Mucosa of rectum (tissue), 2 donors: ENCODE data around the gene AP1S1.

Experiments used
- H3K27ac ChIP-seq, 2 donors: one replicate each; pipeline ENCODE4 v1.7.0; 2013; ENCODE audit warnings: inconsistent platforms in 2 of 2, low read depth in 2 of 2, low read length in 2 of 2
- H3K27me3 ChIP-seq, 2 donors: one replicate each; pipeline ENCODE4 v1.7.0; 2013; ENCODE audit warnings: low read length in 2 of 2; ENCODE audit not compliant: control insufficient read depth in 2 of 2, insufficient read depth in 2 of 2
- H3K36me3 ChIP-seq, 2 donors: one replicate each; pipeline ENCODE4 v1.7.0; 2013; ENCODE audit warnings: low read length in 2 of 2; ENCODE audit not compliant: control insufficient read depth in 2 of 2, insufficient read depth in 2 of 2
- H3K4me1 ChIP-seq, 2 donors: one replicate each; pipeline ENCODE4 v1.7.0; 2013; ENCODE audit warnings: low read length in 2 of 2, mild to moderate bottlenecking in 1 of 2; ENCODE audit not compliant: control insufficient read depth in 2 of 2, insufficient read depth in 2 of 2
- H3K4me3 ChIP-seq, 2 donors: one replicate each; pipeline ENCODE4 v1.7.0; 2013; ENCODE audit warnings: low read length in 2 of 2
- H3K9ac ChIP-seq, 2 donors: one replicate each; pipeline ENCODE4 v1.7.0; 2013; ENCODE audit warnings: low read length in 2 of 2, low read depth in 1 of 2, mild to moderate bottlenecking in 1 of 2
- H3K9me3 ChIP-seq, 2 donors: one replicate each; pipeline ENCODE4 v1.7.0; 2013; ENCODE audit warnings: low read length in 2 of 2; ENCODE audit not compliant: control insufficient read depth in 2 of 2
- donor health status: healthy.
- donor health status: Normal muscosa, but diverticular disease.

The AP1S1 gene

DNA sequence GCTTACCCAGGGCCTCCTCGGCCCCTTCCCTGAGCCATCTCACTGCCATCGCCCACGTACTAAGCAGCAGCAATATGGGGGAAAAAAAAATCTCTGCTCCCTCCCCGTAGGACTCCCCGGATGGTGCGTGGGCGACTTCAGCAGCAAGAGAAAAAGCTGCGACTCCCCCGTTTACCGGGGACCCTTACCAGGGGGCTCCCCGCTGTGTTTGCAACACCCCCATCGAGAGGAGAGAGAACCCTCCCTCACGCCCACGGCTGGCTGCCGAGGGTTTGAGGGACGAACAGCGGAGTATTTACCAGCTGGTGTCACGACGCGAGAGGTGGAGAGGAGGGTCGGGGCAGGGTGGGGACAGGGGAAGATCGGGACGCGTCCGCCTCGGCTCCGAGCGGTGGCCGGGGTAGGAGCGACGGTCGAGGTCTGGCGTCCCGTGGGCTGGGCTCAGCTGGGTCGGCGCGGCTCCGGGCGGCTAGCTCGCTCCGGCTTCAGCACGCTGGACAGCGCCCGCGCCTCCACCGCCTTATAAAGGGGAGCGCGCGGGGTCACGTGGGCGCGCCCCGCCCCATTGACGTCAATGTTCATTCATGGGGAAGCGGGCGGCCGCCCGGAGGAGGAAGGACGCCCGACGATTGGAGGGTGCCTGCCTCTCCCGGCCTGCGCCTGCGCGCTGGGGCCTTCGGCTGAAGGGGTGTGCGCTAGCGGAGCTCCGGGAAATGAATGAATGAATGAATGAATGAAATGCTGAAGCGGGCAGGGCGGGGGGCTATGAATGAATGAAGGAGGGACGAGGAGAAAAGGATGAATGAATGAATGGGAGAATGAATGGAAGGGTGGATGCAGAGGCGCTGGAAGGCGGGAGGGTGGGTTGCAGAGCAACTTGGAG lies 11.0 kb downstream of the AP1S1 start, which contains the start of gene VGF:
VGF (minus strand) TSS at position 495 of the 883 bp plus-strand sequence. CDS start 726 bp downstream, outside the sequence.
- no peak within 1 kb of the TSS for H3K9ac ChIP-seq
- H3K9me3 ChIP-seq, result no peaks in the 10 kb centered on the region
- peaks cover 15 to 19% of the 10 kb centered on the region in 2 donors for H3K4me1 ChIP-seq
- H3K27ac ChIP-seq, result no peak within 1 kb of the TSS
- peak within 1 kb of the TSS in 1 of 2 donors; percentile 37 for H3K4me3 ChIP-seq
- H3K36me3 ChIP-seq, result peaks cover under 1 to 2% of the 10 kb centered on the region in 2 donors
- peaks cover 45 to 53% of the 10 kb centered on the region in 2 donors for H3K27me3 ChIP-seq

DNA sequence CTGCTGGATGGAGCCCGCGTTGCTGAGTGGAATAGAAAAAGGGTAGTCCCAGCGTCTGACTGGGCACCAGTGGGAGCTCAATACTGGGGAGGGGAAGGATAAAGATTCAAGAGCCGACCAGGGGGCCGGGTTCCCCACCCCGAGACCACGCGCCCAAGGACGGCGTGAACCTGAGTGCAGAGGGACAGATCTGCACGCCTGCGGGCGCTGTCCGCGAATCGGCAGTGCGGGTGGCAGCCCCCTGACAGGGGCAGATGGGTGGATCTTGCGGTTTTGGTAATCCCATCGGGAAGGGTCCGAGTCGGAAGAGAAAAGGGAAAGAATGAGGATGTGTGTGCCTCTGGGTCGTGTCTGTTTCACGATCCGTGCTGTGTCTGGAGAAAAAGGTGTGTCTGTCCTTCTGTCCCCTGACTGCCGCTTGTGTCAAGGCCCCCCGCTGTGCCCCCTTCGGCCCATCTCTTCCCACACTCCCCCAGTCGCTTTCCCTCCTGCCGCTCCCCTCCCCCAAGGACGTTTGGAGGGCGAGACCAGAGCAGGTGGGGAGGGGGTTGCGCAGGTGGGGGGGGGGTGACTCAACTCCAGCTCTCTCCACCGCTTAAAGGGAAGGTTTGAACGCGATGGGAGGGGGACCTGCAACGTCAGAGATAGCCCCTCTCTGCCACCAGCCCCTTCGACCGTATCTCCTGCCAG lies 11.8 kb downstream of the AP1S1 start:
- no peaks in the 10 kb centered on the region for H3K36me3 ChIP-seq
- H3K4me1 ChIP-seq, result peaks cover 15 to 19% of the 10 kb centered on the region in 2 donors
- H3K27me3 ChIP-seq, result peaks cover 52 to 61% of the 10 kb centered on the region in 2 donors
- no peak overlapping the region for H3K9ac ChIP-seq
- H3K27ac ChIP-seq, result no peak overlapping the region
- peak overlapping the region in 1 of 2 donors; percentile 37 for H3K4me3 ChIP-seq
- no peaks in the 10 kb centered on the region for H3K9me3 ChIP-seq

DNA sequence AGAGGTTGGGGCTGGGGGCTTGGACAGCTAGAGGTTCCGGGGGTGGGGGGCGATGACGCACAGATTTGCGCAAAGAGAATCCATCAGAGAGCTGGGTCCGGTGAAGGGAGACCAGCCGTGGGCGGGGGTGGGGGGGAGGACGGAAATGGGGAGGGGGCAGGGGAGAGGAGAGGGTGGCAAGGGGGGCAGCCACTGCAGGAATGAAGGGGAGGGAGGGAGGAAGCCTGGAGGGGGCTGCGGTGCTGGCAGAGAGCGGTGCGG lies 12.3 kb downstream of the AP1S1 start:
- H3K9me3 ChIP-seq, result no peaks in the 10 kb centered on the region
- no peak overlapping the region for H3K4me3 ChIP-seq
- peaks cover 57 to 66% of the 10 kb centered on the region in 2 donors for H3K27me3 ChIP-seq
- no peak overlapping the region for H3K27ac ChIP-seq
- peaks cover 15 to 19% of the 10 kb centered on the region in 2 donors for H3K4me1 ChIP-seq
- no peaks in the 10 kb centered on the region for H3K36me3 ChIP-seq
- no peak overlapping the region for H3K9ac ChIP-seq

DNA sequence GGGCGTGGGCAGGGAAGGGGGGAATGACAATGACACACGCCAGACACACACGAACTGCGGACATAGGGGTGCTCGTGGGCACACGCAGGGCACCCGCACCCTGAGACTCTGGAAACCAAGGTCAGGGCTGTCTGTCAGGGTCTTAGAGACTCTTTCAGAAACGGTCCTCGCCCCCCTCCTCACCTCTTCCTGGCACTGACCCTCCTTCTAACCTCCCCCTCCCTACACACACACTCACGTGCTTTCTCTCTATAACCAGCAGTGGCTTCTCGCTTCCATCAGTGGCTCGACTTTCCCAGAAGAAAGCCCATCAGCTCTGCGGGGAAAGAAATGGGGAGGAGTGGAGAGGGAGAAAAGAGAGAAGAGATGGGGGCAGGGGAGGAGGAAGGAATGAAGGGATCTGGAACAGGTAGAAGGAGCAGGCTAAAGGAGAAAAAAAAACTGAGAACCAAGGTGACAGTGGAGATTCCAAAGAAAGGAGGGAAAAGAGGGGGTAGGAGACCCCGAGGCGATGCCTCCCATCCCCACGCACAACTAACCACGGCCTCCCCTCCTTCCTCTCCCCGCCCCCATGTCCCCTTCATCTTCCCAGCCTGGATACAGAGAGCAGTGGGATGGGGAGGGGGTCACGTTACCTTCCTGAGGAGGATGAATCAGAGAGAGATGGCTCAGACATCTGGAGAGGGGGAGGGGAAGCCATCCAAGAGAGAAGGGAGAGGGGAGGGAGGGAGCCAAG lies 12.8 kb downstream of the AP1S1 start:
- Histone ChIP-seq H3K27me3 (peaks cover 62 to 69% of the 10 kb centered on the region in 2 donors), H3K27ac (no peak overlapping the region), H3K36me3 (no peaks in the 10 kb centered on the region), H3K4me3 (no peak overlapping the region), H3K9ac (no peak overlapping the region), H3K9me3 (no peaks in the 10 kb centered on the region), H3K4me1 (peaks cover 15 to 21% of the 10 kb centered on the region in 2 donors)

DNA sequence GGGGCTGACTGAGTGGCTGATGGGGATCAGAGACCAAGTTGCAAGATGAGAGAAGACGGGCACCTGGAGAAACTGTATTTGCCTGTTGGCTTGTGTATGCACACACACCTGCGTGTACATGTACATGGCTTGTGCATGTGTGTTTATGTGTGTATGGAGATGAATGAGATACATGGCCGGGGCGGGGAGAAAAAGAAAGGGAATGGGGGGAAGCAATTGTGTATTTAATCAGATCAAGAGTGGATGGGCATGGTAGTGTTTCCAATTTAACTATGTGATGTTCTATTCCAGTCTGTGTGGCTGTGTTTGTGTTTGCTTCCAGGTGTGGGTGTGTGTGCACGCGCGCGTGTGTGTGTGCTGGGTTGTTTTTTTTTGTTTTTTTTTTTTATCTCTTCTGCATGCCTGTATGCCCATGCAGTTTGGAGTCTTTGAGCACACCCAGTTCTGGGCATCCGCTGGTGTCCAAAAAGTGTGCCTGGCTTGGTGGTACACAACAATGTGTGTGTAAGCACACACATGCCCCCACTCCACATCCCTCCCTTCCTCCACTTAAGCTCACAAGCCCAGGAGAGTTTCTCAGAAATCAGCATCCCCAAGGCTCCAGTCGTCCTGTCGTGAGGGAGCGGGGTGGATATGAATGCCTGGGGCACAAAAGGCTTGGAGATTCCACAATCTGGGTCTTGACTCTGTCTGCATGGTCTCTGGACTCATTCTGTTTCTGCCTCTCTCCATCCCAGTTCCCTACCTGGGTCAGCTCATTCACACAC lies 13.6 kb downstream of the AP1S1 start:
- peaks cover 22 to 27% of the 10 kb centered on the region in 2 donors for H3K4me1 ChIP-seq
- no peak overlapping the region for H3K4me3 ChIP-seq
- no peaks in the 10 kb centered on the region for H3K9me3 ChIP-seq
- peaks cover 70 to 73% of the 10 kb centered on the region in 2 donors for H3K27me3 ChIP-seq
- H3K9ac ChIP-seq, result no peak overlapping the region
- no peak overlapping the region for H3K27ac ChIP-seq
- no peaks in the 10 kb centered on the region for H3K36me3 ChIP-seq

DNA sequence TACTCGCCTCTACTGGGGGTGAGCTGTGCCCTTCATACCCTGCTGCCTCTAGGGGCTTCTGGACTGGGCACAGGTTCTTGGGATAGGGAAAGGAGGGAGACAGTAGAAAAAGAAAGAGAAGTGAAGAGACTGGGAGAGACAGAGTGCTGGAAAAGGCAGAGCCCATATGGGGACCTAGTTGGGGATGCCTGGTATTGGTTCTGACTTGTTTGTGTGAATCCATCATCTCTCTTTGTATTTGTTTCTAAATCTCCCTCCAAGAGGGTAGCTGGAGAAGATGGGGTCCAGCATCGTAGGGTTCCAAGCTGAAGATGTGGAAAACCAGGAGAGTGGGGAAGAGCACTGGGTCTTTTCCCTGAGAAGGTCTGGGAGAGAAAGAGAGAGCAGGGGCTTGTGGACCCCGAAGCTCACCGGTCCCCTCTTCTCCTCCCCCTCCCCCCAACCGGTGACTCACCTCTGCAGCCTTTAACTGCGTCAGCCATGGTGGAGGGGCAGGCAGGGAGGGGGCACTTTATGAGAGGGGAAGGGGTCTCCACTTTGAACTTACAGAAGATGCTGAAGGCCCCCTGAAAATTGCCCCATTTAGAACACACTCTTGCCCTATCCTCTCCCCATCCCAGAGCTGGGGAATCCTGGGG lies 14.3 kb downstream of the AP1S1 start:
- H3K9ac ChIP-seq, result no peak overlapping the region
- no peaks in the 10 kb centered on the region for H3K36me3 ChIP-seq
- H3K27me3 ChIP-seq, result peaks cover 77 to 80% of the 10 kb centered on the region in 2 donors
- no peak overlapping the region for H3K4me3 ChIP-seq
- no peaks in the 10 kb centered on the region for H3K9me3 ChIP-seq
- H3K27ac ChIP-seq, result no peak overlapping the region
- H3K4me1 ChIP-seq, result peaks cover 23 to 30% of the 10 kb centered on the region in 2 donors

DNA sequence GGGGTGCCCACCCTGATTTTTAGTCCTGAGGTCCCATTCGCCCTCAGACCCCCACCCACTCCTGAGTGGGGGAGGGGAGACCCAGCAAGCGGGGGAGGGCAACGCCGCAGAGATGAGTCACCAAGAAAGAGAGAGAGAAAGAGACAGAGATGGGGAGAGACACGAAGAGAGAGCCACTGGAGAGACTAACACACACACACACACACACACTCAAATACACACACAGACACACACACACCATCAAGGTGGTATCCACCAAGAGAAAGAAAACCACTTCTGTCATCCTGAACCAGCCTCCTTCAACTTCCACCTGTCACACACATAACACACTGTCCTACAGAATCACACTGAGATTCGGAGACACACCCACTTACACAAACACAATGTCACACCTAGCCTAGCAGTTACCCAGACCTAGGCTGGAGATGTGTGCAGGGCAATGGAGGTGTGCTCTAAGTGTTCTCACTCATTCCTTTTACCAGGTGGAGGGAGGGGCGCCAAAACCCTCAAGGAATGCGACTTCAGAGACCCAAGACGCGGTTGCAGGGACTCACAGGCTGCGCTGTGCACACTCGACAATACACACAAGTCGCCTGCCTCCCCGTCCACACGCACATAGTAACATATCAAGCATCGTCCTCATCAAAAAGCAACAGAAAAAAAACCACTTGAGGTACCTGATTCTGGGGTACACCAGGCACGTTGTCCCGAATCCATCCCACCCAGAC lies 15.0 kb downstream of the AP1S1 start:
- Histone ChIP-seq H3K27ac (no peak overlapping the region), H3K4me1 (peaks cover 23 to 27% of the 10 kb centered on the region in 2 donors), H3K4me3 (no peak overlapping the region), H3K9me3 (no peaks in the 10 kb centered on the region), H3K9ac (no peak overlapping the region), H3K27me3 (peaks cover 82% of the 10 kb centered on the region in 2 donors), H3K36me3 (no peaks in the 10 kb centered on the region)

DNA sequence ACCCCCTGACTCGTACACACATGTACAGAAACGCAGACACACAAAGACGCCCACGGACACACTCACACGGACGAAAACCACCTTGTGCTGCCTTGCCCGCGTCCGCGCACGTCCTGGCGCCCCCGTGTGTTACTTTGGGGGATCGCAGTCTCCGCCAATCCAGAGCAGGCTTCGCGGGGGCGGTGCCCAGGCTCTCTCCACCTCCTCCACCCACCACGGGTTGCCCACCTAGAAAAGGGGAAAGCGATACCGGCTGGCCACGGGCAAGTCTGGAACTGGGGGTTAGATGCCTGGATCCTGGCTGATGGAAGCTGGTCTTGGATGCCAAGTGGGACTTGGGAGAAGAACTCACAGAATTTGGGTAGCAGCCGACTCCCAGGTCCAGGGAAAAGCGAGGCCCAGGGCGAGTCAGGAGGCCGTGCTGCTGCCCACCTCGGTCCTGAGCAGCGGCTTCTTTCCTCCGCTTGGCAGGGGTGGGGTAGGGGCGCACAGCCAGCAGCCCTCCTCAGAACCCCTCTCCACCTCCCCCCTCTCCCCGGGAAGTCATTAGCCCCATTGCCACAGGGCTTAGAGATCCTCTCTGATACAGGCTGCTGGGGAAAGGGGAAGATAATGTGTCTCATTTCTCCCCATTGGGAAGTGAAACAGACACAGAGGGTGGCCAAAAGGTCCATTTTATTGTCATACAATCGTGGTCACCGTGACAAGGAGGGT lies 15.7 kb downstream of the AP1S1 start:
- peaks cover 79 to 81% of the 10 kb centered on the region in 2 donors for H3K27me3 ChIP-seq
- no peak overlapping the region for H3K27ac ChIP-seq
- H3K9ac ChIP-seq, result no peak overlapping the region
- no peak overlapping the region for H3K4me3 ChIP-seq
- no peaks in the 10 kb centered on the region for H3K9me3 ChIP-seq
- no peaks in the 10 kb centered on the region for H3K36me3 ChIP-seq
- H3K4me1 ChIP-seq, result peaks cover 23 to 27% of the 10 kb centered on the region in 2 donors
